GM15510 (cell line): Measurements from ENCODE around the gene BUB1.

Experiments
- POLR2A ChIP-seq: IDR thresholded peaks from 3 replicates; pipeline ENCODE4 v1.6.1; 2011; ENCODE audit warnings: borderline replicate concordance; ENCODE audit not compliant: insufficient read length; ENCODE audit errors: extremely low read depth

BUB1 gene

GRCh38 chr2:110707386-110707965 lies 29.6 kb upstream of the BUB1 start:
- TF ChIP-seq POLR2A: no peak

- TF ChIP-seq POLR2A: no peak
Observed at GRCh38 chr2:110702514-110703380, 24.9 kb upstream of the BUB1 start.

- no peak for TF ChIP-seq POLR2A
Observed at GRCh38 chr2:110691612-110692258, 13.9 kb upstream of the BUB1 start.

- no peak for TF ChIP-seq POLR2A
Observed at GRCh38 chr2:110690083-110690965, 12.5 kb upstream of the BUB1 start.

- no peak for TF ChIP-seq POLR2A
Observed at GRCh38 chr2:110688594-110689091, 10.8 kb upstream of the BUB1 start.

GRCh38 chr2:110682872-110683271 lies 5.0 kb upstream of the BUB1 start:
- TF ChIP-seq POLR2A: no peak

GRCh38 chr2:110682267-110682666 lies 4.4 kb upstream of the BUB1 start:
- TF ChIP-seq POLR2A: no peak

GRCh38 chr2:110680709-110681108 lies 2.8 kb upstream of the BUB1 start:
- no peak for TF ChIP-seq POLR2A

GRCh38 chr2:110679865-110680264 lies 2.0 kb upstream of the BUB1 start:
- TF ChIP-seq POLR2A: no peak

GRCh38 chr2:110679337-110679707 lies 1.5 kb upstream of the BUB1 start:
- no peak for TF ChIP-seq POLR2A

GRCh38 chr2:110678457-110679336 lies 834 bp upstream of the BUB1 start:
- no peak for TF ChIP-seq POLR2A

GRCh38 chr2:110677080-110677479 lies 783 bp downstream of the BUB1 start:
- TF ChIP-seq POLR2A: no peak

- TF ChIP-seq POLR2A: no peak
Observed at GRCh38 chr2:110675679-110676078, 2.2 kb downstream of the BUB1 start.

GRCh38 chr2:110674620-110675555 lies 3.0 kb downstream of the BUB1 start:
- no peak for TF ChIP-seq POLR2A
